Stomach (tissue), 9 donors: Measurements from ENCODE around the gene STAMBPL1. TPM values are rescaled to one million over a fixed set of nuclear protein-coding genes. Genes with fewer than 3 reads are reported as not detected.

Experiments
- DNase-seq, 2 donors: peaks; one replicate each; pipeline versions ENCODE4 v3.0.0 to v3.0.0-alpha.2; 2013 to 2019
- H3K27ac ChIP-seq, 5 donors: fragments of 200-600 bp in 4 of 5; sonication (generic) in 4 of 5; one replicate each; pipeline ENCODE4 v1.5.1; 2013 to 2019; ENCODE audit warnings: mild to moderate bottlenecking in 1 of 5, moderate library complexity in 1 of 5
- H3K27me3 ChIP-seq, 3 donors: fragments of 200-600 bp; sonication (generic); one replicate each; pipeline ENCODE4 v1.5.1; 2017 to 2019; ENCODE audit warnings: mixed run types in 1 of 3
- H3K36me3 ChIP-seq, 4 donors: fragments of 200-600 bp; sonication (generic); 1 replicate in 3 of 4; 2 replicates in 1 of 4; pipeline ENCODE4 v1.5.1; 2016 to 2019
- H3K4me1 ChIP-seq, 4 donors: fragments of 200-600 bp; sonication (generic); one replicate each; pipeline ENCODE4 v1.5.1; 2016 to 2019
- H3K4me3 ChIP-seq, 4 donors: fragments of 200-600 bp; sonication (generic) in 3 of 4; one replicate each; pipeline ENCODE4 v1.5.1; 2016 to 2019; ENCODE audit warnings: mild to moderate bottlenecking in 1 of 4
- H3K9me3 ChIP-seq, 4 donors: fragments of 200-600 bp; sonication (generic); one replicate each; pipeline ENCODE4 v1.5.1; 2016 to 2019
- EP300 ChIP-seq: sonication (generic); formaldehyde crosslinking; IDR thresholded peaks from one replicate; pipeline ENCODE4 v1.6.1; 2017; ENCODE audit warnings: antibody characterized with exemption
- POLR2A ChIP-seq, 4 donors: fragments of 450-650 bp; IDR thresholded peaks; one replicate each; pipeline ENCODE4 v1.6.1; 2016; ENCODE audit warnings: antibody characterized with exemption in 4 of 4, control low read depth in 2 of 4, mild to moderate bottlenecking in 1 of 4, moderate library complexity in 1 of 4
- POLR2AphosphoS5 ChIP-seq, 3 donors: sonication (generic); formaldehyde crosslinking; IDR thresholded peaks; one replicate each; pipeline ENCODE4 v1.6.1; 2016; ENCODE audit warnings: antibody characterized with exemption in 3 of 3
- WGBS, 5 donors: extraction: QIAGEN DNeasy Blood & Tissue Kit in 3 of 5; methylation state at CpG; one replicate each; pipeline versions ENCODE4 v1.1.5 to v1.1.7; 2013 to 2018; 5-methylcytosine and 5-hydroxymethylcytosine counted together
- intact Hi-C: fragments of 100-400 bp; cut with DNase I; formaldehyde crosslinking; loops from one replicate; pipeline ENCODE4 v1.15.1; 2023; ENCODE audit warnings: low total_unique reads
- polyA plus RNA-seq, 3 donors: library from polyadenylated mRNA; stranded (reverse); fragments of 200-250 nt; gene quantifications; one replicate each; pipeline ENCODE4 v1.2.3, GENCODE V29; 2013
- total RNA-seq, 5 donors: library from RNA; depleted of rRNA; stranded (reverse); fragments of >200 nt; gene quantifications; one replicate each; pipeline versions ENCODE4 v1.1.0 to v1.2.3, GENCODE V29; 2014 to 2016
- TF ChIP-seq, protein P1 (sequence below), 7 experiments: fragments of 450-650 bp in 4 of 7; fragments of 200-600 bp in 3 of 7; sonication (generic) in 3 of 7; IDR thresholded peaks; one replicate each; pipeline ENCODE4 v1.5.1; 2016 to 2019; ENCODE audit warnings: antibody characterized with exemption in 7 of 7, control low read depth in 2 of 7, mild to moderate bottlenecking in 1 of 7
- donor health status: healthy with polysubstance abuse.
- donor health status: Bipolar disorder and iron deficiency.
- donor health status: healthy.

STAMBPL1 gene
- total and polyA plus RNA-seq, 8 donors, result 3.2 to 40.8 (median 8.4) TPM

DNA sequence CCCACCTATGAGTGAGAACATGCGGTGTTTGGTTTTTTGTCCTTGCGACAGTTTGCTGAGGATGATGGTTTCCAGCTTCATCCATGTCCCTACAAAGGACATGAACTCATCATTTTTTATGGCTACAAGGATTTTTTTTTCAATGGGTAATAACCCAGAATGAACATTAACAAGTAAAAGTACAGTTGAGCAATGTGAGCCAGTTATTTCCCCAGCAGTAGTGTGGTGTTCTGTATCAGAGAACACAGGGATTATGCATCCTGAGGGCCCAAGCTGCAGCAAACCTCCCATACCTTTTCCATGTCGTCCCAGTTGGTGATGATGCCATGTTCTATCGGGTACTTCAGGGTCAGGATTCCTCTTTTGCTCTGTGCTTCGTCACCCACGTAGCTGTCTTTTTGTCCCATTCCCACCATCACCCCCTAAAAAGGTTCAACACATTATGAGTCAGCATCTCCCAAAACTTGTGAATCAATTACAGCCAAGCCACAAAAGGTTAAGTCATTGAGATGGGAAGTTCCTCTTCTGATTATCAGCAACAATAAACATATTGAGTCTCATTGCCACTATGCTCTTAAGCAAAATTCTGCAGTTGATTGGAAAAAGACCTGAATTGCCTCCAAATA, 67.0 kb downstream of the STAMBPL1 start:
- peak overlapping the region in 3 of 5 donors; percentile 32 to 91 (median 84) for H3K27ac ChIP-seq
- DNase-seq, result no peak

DNA sequence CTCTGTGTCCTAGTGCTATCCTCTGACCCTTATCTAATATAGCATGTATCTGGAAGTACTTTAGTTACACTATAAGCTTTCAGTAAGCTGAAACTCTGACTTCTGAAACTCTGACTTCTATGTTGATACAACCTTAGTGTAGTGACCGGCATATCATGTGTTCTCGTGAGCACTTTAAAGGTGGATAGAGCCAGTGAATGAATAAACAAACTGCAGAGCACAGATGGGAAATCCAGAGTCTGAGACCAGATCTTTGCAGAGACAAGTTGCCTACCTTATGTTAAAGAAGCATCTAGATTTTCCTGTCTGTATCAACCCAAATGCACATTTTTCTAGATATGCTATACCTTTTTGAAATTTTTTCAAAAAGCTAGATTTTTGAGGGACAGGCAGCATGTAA, 69.0 kb downstream of the STAMBPL1 start:
- peaks cover 0 to 44% (median 4%) of the 10 kb centered on the region in 4 donors for H3K36me3 ChIP-seq
- 24 to 49% (median 38%) methylated on average over 2 of the region's 2 CpGs for WGBS, 5 donors

More for the DNA sequence above, 67.0 kb downstream of the STAMBPL1 start:
- Histone ChIP-seq H3K27me3 (no peaks in the 10 kb centered on the region), H3K4me3 (peak overlapping the region; percentile 11 to 48 (median 41)), H3K36me3 (peaks cover 8 to 63% (median 21%) of the 10 kb centered on the region in 4 donors), H3K9me3 (no peaks in the 10 kb centered on the region), H3K4me1 (peaks cover 0 to 43% (median 21%) of the 10 kb centered on the region in 4 donors)
- intact Hi-C loops, result no loop called here
- 74 to 90% (median 81%) methylated on average over 4 to 6 of the region's 6 CpGs for WGBS, 5 donors
- TF ChIP-seq POLR2AphosphoS5 (IDR thresholded peaks at IDR 0.05) (peak in 2 of 3 donors; percentile 27 to 28), EP300 (no peak)

DNA sequence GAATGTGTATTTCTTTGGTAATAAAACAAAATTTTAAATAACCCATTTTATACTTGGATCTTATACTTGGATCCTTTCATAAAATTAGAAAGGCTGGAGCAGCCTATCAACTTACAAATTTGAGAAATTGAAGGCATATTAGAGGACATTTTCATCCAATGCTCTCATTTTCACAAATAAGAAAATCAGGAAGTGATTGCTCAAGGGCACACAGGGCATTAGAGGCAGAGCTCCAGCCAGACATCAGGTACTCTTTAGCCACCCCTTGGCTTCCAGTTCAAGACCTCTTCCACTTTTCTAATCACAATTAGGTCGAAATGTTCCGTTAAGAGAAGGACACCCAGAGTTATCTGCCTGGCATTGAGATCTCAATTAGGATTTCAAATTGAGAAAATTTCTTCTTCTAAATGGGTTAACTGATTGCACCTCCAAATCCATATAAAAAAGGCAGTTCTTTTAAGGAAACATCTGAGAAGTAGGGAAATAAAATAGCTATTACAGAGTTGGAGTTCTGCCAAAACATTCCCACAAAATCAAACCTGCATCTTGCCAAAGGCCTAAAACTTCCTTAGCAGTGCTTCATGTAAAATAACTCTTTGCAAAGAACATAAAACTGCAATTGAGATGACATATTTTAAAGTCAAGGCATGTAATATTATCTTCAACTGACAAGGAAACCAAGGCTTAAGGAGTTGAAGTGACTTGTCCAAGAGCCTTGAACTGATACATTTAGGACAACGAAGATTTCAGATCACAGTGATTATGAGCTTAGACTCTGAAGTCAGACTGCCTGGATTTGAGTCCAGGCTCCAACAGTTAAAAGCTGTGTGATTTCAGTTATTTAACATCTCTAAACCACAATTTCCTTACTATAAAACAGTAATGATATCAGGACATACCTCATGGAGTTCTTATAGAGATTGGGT, 70.1 kb downstream of the STAMBPL1 start:
- no peaks in the 10 kb centered on the region for H3K27me3 ChIP-seq
- WGBS, 5 donors, result 48 to 78% (median 62%) methylated on average over 3 of the region's 3 CpGs
- intact Hi-C loops, result no loop called here
- H3K36me3 ChIP-seq, result peaks cover 0 to 34% (median 4%) of the 10 kb centered on the region in 4 donors
- H3K9me3 ChIP-seq, result no peaks in the 10 kb centered on the region
- H3K4me3 ChIP-seq, result peak overlapping the region; percentile 28 to 48 (median 44)
- DNase-seq, result no peak
- TF ChIP-seq, protein P1, sequence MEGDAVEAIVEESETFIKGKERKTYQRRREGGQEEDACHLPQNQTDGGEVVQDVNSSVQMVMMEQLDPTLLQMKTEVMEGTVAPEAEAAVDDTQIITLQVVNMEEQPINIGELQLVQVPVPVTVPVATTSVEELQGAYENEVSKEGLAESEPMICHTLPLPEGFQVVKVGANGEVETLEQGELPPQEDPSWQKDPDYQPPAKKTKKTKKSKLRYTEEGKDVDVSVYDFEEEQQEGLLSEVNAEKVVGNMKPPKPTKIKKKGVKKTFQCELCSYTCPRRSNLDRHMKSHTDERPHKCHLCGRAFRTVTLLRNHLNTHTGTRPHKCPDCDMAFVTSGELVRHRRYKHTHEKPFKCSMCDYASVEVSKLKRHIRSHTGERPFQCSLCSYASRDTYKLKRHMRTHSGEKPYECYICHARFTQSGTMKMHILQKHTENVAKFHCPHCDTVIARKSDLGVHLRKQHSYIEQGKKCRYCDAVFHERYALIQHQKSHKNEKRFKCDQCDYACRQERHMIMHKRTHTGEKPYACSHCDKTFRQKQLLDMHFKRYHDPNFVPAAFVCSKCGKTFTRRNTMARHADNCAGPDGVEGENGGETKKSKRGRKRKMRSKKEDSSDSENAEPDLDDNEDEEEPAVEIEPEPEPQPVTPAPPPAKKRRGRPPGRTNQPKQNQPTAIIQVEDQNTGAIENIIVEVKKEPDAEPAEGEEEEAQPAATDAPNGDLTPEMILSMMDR (IDR thresholded peaks at IDR 0.05), result no peak
- TF ChIP-seq EP300 (no peak), POLR2A (IDR thresholded peaks at IDR 0.05) (no peak), POLR2AphosphoS5 (IDR thresholded peaks at IDR 0.05) (no peak)
- H3K27ac ChIP-seq, result peak overlapping the region in 4 of 5 donors; percentile 77 to 91 (median 86)
- peaks cover 0 to 19% (median 7%) of the 10 kb centered on the region in 4 donors for H3K4me1 ChIP-seq

More for the DNA sequence above, 69.0 kb downstream of the STAMBPL1 start:
- no peak for DNase-seq
- intact Hi-C loops, result no loop called here
- TF ChIP-seq POLR2A (IDR thresholded peaks at IDR 0.05), result no peak
- no peak for TF ChIP-seq EP300
- TF ChIP-seq POLR2AphosphoS5 (IDR thresholded peaks at IDR 0.05), result no peak
- TF ChIP-seq, protein P1 (IDR thresholded peaks at IDR 0.05), result no peak
- Histone ChIP-seq H3K9me3 (no peaks in the 10 kb centered on the region), H3K27ac (peak overlapping the region in 4 of 5 donors; percentile 77 to 91 (median 86)), H3K4me1 (peaks cover 0 to 30% (median 12%) of the 10 kb centered on the region in 4 donors), H3K4me3 (peak overlapping the region; percentile 39 to 48 (median 44)), H3K27me3 (no peaks in the 10 kb centered on the region)

DNA sequence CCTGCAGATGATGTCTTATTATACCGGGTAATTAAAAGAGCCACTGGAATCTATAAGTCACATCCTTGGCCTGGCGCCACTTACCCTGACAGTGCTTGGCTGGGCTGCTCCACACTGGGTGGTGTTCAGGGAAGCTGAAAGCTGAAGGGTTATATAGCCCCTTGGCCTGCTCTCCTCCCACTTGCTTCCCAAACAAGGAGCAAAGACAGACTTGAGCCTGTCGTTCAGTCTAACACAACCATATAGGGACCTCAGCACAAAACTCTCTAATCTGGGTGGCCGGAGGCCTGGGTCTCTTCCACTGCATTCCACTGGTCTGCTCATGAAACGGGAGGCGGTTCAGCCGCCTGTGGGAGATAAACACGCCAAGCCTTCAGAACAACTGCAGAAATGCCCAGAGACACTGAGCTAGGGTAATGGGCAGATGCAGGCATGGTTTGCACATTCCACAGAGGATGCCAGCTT, 72.6 kb downstream of the STAMBPL1 start, which contains the start of gene ACTA2:
Gene ACTA2 (minus strand): TSS at position 127 of the 465 bp plus-strand sequence. CDS start 3,843 bp downstream, outside the sequence.
- Histone ChIP-seq H3K4me3 (peak within 1 kb of the TSS; percentile 28 to 48 (median 44)), H3K36me3 (peaks cover 0 to 15% (median 0%) of the 10 kb centered on the region in 4 donors), H3K27ac (peak within 1 kb of the TSS; percentile 14 to 91 (median 84)), H3K4me1 (peaks cover 0 to 7% (median 2%) of the 10 kb centered on the region in 4 donors), H3K9me3 (no peaks in the 10 kb centered on the region), H3K27me3 (no peaks in the 10 kb centered on the region)
- TF ChIP-seq POLR2A (IDR thresholded peaks at IDR 0.05) (peak in 1 of 4 donors; percentile 32), POLR2AphosphoS5 (IDR thresholded peaks at IDR 0.05) (peak; percentile 95 to 98 (median 96))
- TF ChIP-seq, protein P1 (IDR thresholded peaks at IDR 0.05), result no peak
- intact Hi-C loops, result no loop called here
- DNase-seq, result peak; percentile 39 to 87
- WGBS, 5 donors, result 58 to 74% (median 73%) methylated on average over 8 of the region's 8 CpGs
